HG02588 (cell line): ENCODE results near the gene KIF13A.
"Not testable (repeated sequence)": the region's sequence is repeated elsewhere in the genome, so short reads cannot be mapped to it uniquely, and the experiment has no call there.

Experiments used
- ATAC-seq: cut with Tn5 transposase; IDR thresholded peaks from one replicate; pipeline ENCODE4 v1.9.1; 2021; ENCODE audit warnings: mild to moderate bottlenecking, moderate library complexity; ENCODE audit not compliant: unreplicated experiment

Gene KIF13A

DNA sequence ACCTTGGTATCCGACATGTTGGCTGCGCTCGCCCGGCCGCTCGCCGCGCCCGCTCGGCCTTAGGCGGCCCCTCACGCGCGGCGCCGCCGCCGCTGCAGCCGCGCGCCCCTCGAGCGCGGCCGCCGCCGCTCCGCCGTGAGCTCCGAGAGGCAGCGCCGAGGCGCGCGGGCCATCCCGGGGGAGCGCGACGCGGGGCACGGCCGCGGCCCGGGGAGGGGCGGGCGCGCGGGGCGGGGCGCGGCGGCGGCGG is at the start of gene KIF13A:
Gene KIF13A, minus strand, starts transcription at position 189 of the 250 bp plus-strand sequence. Its CDS starts 172 bp downstream, at position 17.
- ATAC-seq: peak; percentile 47

DNA sequence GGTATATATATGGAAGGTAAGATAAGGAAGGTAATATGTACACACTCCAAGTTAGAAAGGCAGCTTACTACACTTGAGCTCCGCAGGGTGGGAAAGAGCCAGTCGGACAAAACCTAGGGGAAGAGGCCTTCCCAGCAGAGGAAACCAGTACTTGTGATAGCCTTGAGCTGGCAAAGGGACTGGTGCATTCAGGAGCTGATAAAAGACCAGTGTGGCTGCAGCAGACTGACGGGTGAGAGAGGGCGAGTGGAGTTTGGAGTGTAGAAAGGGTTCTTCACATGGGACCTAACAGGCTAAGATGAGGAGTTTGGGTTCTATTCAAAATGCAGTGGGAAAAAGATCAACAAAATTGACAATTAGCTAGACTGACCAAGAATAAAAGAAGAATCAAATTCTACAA is 49.3 kb upstream of the KIF13A start:
- no peak for ATAC-seq

DNA sequence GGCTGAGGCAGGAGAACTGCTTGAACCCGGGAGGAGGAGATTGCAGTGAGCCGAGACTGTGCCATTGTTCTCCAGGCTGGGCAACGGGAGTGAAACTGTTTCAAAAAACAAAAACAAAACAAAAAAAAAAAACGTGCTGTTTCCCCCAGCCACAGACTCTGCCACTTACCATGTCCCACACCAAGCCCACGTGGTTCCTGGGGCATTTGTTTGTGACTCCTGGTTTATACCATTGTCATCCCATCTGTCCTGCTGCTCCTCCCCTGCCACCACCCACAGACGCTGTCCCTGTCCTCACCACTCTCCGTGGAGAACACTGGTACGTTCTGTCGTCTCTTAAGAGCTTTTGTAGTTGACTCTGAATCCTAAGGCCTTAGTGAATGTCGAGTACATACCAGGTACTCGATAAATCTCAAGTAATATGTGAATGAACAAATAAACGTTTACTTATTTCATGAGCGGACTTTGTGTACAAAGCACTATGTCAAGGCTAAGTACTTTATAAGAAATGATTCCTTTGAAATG is 48.0 kb upstream of the KIF13A start:
- ATAC-seq: no peak

DNA sequence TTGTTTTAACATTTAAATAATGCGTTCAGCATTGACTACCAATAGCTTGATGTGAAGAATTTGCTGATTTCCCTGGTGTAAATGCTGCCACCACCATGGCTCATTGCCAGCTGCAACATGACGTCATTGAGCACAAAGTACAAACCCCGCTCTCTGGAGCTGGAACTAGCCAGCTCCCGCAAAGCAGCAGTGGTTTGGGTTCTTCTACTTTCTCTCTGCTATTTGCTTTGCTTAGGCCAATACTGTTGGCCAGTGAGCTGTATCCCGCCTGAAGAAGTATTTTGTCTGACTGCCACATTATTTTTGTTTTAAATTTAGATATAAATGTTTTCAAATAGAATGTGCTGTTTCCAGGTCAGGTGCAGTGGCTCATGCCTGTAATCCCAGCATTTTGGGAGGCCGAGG is 47.4 kb upstream of the KIF13A start:
- no peak for ATAC-seq

DNA sequence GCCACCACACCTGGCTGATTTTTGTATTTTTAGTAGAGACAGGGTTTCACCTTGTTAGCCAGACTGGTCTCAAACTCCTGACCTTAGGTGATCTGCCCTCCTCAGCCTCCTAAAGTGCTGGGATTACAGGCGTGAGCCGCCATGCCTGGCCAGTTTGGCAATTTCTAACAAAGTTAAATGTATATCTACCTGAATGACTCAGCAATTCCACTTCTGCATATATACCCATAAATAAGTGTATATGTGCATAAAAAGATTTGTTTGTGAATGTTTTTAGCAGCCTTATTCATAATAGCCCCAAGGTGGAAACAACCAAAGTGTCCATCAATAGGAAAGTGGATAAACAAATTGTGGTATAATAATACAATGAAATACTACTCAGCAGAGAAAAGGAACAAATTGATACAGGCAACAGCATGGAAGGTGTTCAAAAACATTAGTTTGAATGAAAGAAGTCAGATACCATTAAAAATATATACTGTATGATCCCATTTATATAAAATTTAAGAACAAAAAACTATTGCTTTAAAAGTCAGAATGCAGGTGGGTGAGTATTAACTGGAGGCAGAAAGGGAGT is 44.3 kb upstream of the KIF13A start:
- no peak for ATAC-seq

DNA sequence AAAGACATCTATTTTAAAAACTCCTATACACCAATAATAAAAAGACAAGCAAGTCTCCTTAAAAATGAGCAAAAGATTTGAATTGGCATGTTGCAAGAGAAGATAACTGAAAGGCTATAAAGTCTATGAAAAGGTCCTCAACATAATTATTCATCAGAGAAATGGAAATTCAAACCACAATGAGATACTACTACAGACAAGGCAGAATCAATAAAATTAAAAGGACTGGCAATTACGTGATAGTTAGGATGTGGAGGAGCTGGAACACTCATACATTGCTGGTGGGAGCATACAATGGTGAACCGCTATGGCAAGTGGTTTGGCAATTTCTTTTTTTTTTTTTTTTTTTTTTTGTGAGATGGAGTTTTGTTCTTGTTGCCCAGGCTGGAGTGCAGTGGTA is 43.8 kb upstream of the KIF13A start:
- ATAC-seq: no peak

DNA sequence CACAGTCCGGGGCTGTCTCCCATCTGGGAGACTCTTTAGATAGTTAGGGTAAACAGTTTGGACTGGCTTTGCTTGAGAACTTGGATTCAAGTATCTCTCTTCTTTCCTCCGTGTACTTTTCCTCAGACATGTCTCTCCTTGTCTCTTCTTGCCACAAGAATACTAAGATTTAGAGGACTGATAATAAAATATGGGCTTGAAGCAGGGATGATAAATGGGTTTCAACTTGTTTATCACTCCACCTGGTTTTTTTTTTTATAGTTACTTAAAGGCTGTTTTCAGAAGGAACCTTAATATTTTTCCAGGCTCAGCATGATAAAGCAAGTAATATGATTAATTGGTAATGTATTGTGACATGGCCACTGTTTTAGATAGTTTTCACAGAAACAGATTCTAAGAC is 40.9 kb upstream of the KIF13A start:
- ATAC-seq: no peak

DNA sequence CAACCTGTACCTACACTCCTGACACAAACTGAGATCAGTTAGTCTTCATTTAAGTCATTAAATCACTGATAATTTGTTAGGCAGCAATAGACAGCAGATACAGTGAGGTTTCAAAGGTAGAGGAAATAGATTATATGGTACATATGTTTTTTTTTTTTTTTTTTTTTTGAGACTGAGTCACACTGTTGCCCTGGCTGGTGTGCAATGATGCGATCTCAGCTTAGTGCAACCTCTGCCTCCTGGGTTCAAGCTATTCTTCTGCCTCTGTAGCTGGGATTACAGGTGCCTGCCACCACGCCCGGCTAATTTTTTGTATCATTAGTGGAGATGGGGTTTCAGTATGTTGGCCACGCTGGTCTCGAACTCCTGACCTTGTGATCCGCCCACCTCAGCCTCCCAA is 38.2 kb upstream of the KIF13A start:
- no peak for ATAC-seq

DNA sequence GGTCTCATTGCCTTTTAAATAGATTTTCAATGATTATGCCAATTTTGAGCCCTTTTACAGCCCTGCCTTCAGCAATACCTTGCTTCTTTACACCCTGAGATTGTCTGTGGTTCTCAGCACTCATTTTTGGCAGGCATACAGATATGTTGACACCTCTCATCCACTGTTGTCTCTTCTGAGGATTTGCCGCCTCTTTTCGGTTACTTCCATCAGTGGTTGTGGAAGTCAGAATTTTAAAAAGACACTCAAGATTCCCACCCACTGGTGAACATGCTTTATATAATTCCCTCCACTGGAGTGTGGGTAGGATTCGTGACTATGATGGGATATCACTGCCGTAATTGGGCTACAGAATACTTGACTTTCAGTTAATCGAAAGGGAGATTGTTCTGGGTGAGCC is 37.4 kb upstream of the KIF13A start:
- ATAC-seq: no peak

DNA sequence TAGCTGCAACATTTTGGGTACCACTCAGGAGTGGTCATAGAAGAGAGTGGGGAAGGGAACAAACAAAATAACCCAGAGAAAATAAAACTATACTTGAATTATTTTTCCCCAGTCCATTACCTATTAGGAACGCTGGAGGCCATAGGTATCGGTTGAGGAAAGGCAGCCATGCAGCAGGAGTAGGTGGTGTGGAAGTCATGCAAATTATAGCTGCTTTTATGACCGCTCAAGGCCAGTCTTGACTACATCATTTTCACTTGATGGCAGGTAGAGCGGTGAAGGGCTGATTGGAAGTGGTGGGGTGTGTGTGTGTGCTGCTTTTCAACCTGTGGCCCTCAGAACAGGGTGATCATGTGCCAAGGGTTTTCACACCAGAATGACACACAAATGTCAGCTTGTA is 36.5 kb upstream of the KIF13A start:
- no peak for ATAC-seq

DNA sequence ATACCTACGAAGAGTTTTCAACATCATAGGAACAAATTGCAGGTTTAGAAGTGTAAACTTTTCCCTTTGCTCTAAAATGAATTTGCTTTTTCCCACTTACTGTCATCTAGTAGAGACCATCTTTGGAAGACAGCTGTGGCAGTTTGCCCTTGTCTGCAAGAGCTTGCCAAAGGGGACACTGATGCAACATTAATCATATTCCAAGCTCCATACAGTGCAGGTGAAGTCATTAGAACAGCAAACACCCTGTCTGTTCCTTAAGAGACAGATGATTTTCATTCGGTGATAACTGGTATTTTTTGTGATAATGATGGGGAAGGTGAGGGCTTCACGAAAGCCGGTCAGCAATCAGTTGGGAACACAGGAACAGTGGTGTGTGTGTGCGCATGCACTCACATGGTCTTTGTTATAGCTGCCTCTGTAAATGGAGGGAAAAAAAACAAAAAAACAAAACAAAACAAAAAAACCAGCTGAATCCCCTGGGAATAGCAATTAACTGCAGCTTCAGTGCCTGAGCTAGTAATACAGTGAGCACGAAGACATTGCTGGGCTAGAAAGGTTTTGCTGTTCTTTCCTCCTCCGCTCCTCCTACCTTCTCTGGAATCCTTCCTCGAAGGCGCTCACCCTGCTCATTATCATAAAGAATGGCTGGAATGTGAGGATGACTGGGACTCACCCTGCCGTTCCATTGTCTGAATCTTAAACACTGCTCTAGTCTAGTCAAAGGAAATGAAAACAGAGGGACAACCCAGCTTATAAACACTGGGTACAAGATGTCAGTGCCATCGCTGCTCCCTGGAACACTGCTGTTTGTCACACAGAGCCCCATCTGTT is 35.2 kb upstream of the KIF13A start:
- no peak for ATAC-seq

DNA sequence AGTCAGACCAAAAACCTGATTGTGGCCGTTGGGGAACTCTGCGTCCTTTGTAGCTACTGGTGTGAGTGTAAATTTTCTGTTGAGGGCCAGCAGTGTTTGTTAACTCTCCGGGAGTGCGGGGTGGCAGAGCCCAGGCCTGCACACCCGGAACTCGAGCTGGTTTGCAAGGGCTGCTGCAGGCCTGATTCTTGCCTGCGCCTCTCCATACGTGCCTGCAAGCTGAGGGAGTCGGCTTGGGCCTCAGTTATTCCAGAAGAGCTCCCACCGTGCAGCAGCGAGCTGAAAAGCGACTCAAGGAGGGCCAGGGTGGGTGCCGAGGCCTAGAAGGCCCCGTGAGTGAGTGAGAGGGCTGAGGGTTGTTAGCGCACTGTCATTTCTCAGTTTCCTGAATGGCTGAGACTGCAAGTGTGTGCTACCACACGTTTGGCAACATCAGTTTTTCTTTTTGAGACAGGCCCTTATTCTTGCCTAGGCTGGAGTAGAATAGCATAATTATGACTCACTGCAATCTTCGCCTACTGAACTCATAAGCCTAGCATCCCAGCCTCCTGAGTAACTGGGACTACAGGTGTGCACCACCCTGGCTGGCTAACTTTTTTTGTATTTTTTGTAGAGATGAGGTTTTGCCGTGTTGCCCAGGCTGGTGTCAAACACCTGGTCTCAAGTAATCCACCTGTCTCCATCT is 33.9 kb upstream of the KIF13A start:
- ATAC-seq: no peak

DNA sequence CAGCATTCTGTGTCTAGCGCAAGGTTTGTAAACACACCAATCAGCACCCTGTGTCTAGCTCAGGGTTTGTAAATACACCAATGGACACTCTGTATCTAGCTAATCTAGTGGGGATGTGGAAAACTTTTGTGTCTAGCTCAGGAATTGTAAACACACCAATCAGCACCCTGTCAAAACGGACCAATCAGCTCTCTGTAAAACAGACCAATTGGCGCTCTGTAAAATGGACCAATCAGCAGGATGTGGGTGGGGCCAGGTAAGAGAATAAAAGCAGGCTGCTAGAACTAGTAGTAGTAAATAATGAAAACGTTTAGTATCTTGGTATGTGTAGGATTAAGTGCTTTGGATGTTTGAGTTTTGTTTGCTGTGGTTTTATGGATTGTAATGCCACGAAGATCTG is 33.1 kb upstream of the KIF13A start:
- not testable (repeated sequence) for ATAC-seq

DNA sequence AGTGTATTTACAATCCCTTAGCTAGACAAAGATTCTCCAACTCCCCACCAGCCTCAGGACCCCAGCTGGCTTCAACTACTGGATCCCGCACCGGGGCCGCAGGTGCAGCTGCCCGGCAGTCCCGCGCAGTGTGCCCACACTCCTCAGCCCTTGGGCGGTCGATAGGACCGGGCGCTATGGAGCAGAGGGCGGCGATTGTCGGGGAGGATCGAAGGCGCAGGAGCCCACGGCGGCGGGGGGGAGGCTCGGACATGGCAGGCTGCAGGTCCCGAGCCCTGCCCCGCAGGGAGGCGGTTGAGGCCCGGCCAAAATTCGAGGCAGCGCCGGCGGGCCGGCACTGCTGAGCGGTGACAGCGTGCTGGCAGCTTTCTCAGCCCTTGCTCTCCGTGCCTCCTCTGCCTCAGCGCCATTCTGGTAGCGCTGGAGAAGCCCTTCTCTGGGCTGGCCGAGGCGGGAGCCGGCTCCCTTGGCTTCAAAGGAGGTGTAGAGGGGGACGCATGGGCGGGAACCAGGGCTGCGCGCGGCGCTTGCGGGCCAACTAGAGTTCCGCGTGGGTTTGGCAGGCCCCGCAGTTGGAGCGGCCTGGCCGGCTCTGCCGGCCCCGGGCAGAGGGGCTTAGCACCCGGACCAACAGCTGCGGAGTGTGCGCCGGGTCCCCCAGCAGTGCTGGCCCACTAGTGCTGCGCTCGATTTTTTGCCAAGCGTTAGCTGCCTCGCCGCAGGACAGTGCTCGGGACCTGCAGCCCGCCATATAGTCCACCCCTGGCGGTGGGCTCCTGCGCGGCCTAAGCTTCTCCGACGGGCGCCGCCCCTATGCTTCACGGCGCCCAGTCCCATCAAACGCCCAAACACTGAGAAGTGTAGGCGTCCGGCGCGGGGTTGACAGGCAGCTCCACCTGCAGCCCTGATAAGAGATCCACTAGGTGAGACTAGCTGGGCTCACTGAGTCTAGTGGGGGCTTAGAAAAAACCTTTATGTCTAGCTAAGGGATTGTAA is 32.4 kb upstream of the KIF13A start:
- ATAC-seq: no peak

DNA sequence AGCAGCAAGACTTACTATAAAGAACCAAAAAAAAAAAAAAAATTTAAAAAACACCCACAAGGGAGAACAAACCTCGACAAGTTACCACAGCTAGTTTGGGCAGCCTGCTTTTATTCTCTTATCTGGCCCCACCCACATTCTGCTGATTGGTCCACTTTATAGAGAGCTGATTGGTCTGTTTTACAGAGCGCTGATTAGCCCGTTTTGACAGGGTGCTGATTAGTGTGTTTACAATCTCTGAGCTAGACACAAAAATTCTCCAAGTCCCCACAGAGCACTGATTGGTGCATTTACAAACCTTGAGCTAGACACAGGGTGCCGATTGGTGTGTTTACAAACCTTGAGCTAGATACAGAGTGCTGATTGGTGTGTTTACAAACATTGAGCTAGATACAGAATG is 31.7 kb upstream of the KIF13A start:
- ATAC-seq: not testable (repeated sequence)

DNA sequence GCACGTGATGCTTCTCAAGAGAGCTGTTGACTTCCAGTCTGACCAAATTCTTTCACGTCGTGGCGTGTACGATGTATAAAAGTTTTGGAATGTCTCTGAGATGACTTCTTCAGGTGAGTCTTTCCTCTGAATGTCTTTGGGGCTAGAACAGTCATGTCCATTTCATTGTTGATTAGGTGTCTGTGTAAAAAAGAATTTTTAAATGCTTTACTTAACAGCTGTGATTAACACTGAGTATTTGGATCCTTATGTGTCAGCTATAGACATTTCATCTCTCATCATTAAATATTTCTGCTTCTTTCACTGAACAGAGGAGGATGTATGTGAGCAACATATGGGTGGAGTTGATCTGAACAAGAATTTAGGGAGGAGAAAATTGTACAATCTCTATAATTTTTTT is 29.3 kb upstream of the KIF13A start:
- ATAC-seq: no peak

DNA sequence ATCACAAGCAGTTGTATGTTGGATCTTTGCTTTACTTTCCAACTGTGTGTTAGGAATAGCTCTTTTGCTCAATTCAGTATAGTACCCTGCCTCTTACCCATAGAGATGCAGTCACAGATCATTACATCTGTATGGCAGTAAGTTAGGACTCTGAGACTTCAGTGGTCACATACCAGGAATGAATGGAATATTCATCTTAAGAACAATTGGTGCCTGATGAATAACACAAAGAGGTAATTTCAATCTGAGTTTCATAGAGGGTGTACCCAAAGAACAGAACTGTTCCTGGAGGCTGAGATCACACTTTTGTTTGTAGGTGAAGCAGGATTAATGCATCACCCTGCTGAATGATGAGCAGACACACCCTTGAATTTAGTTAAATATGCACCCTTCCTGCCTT is 28.7 kb upstream of the KIF13A start:
- ATAC-seq: no peak

DNA sequence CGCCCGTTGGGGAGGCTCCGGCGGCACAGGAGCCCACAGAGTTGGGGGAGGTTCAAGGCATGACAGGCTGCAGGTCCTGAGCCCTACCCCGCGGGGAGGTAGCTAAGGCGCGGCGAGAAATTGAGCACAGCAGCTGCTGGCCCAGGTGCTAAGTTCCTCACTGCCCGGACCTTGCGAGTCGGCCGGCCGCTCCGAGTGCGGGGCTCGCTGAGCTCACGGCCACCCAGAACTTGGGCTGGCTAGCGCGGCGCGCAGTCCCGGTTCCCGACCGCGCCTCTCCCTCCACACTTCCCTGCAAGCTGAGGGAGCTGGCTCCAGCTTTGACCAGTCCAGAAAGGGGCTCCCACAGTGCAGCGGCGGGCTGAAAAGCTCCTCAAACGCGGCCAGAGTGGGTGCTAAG is 23.9 kb upstream of the KIF13A start:
- no peak for ATAC-seq

DNA sequence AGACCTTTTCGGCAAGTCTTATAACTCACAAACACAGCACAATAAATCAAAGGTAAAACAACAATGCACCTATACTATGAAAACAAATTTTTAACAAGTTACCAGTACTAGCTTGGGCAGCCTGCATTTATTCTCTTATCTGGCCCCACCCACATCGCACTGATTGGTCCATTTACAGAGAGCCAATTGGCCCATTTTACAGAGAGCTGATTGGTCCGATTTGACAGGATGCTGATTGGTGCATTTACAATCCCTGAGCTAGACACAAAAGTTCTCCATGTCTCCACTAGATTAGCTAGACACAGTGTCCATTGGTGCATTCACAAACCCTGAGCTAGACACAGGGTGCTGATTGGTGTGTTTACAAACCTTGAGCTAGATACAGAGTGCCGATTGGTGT is 23.1 kb upstream of the KIF13A start:
- not testable (repeated sequence) for ATAC-seq

DNA sequence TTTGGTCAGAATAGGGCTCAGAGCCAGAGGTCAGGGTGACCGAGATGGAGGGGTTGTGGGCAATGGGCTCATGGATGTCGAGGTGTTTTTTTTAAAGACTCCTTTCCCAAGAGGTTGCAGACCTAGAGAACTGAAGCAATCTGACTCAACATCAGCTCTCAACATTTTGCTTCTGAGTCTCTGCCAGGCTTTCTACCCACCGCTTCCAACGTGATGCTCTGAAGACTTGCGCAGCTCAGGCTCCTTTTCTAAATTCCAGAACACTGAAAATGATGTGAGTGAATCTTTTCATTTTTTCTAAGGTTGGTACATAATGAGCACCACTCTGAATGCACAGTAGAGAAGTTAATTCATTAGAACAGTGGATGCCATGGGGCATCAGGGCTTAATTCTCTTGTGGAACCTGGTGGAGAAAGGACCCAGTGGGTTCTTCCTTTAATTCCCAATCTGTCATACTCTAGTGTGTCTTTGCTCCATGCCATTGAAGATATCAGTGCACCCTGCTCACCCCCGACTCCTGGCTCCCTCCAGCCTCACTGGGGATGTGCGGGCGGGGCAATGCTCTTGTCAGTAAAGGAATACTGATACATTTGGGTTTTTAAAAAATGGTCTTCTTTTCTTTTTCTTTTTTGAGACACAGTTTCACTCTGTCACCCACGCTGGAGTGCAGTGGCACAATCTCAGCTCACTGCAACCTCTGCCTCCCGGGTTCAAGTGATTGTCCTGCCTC is 17.0 kb upstream of the KIF13A start:
- no peak for ATAC-seq
